Measurements from ENCODE around the gene PYGB.

PYGB gene

GRCh38 chr20:25338112-25339023, 90.5 kb downstream of the PYGB start:
- DNase-seq = no peak

- DNase-seq = no peak
These were observed 91.7 kb downstream of the PYGB start for GRCh38 chr20:25339608-25340007.

GRCh38 chr20:25340380-25340779, 92.5 kb downstream of the PYGB start:
- DNase-seq = no peak

GRCh38 chr20:25341716-25342680, 94.1 kb downstream of the PYGB start:
- DNase-seq = no peak

- no peak for DNase-seq
These were observed 96.7 kb downstream of the PYGB start for GRCh38 chr20:25344634-25345033.

- DNase-seq = no peak
These were observed 97.8 kb downstream of the PYGB start for GRCh38 chr20:25345721-25346120.

- peak in 1 of 3 donors; percentile 15 for DNase-seq
These were observed 98.5 kb downstream of the PYGB start for GRCh38 chr20:25346349-25346748.

Data from suppressor macrophage treated with lipopolysaccharide for 1 hour (primary cell).